Endometrium (tissue), 2 donors: ENCODE data around the gene USP3.

Experiments used
- FAIRE-seq: peaks from 2 replicates; lab custom pipeline; 2012; peaks lifted over from hg19 to GRCh38; lab: Jason Lieb, UNC
- donor health status: control.
- donor health status: control.

Gene USP3

GRCh38 chr15:63593705-63594671, 89.6 kb downstream of the USP3 start:
- no peak for FAIRE-seq

DNA sequence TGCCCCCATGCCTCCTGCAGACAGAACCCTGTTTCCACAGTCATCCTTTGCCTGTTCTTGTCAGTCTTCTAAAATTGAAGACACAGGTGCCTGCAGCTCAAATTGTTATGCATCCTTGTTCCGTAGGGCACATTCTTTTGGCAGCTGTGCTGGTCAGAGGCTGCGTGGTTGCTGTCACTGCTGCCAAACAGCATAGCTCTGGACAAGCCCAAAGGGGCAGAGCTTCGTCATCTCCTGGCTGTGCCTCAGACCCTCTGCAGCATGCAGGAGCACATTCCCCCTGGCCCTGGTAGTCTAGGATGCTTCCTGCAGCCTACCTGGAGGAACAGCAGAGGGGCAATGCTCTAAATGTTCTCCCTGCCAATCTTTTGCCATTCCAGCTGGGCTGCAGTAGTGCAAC, 90.7 kb downstream of the USP3 start:
- no peak for FAIRE-seq

DNA sequence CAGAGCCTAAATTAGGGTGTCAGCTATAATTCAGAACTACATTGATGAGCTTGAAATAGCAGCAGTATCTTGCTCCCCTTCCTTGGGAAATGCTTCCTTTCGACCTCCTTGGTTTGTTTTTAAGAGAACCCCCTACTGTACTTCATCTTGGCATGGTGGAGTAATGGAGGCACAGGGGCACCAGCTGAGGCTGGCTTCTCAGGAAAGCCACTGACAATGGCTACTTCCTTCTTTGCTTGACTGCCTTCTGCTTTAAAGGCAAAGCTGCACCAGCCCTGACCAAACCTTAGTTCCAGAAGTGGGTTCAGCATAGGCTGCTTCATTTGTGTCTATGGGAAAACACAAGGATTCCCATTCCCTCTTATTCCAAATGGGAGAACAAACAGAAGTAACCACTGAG, 91.3 kb downstream of the USP3 start:
- FAIRE-seq: no peak

- FAIRE-seq: no peak
Measured at GRCh38 chr15:63596676-63597037, 92.3 kb downstream of the USP3 start.

DNA sequence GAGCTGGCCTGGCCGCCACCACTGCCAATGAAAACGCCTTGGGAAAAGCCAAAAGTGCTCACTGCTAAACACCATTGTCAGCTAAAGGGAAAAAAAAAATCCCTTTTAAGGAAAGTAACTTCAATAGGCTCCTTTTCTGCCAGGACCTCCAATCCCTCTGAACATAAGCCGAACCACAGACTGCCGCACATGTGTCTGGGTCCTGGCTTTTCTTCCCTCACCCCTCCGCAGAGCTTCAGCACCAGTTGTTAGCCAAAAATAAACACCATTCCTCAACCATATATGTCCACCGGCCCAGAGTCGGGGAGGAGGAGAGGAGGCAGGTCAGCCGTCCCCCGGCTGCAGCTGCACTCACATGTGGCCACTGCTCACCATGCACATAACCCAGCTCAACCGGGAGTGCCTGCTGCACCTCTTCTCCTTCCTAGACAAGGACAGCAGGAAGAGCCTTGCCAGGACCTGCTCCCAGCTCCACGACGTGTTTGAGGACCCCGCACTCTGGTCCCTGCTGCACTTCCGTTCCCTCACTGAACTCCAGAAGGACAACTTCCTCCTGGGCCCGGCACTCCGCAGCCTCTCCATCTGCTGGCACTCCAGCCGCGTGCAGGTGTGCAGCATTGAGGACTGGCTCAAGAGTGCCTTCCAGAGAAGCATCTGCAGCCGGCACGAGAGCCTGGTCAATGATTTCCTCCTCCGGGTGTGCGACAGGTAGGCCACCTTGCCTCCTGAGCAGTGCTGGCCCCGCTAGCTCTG, 92.8 kb downstream of the USP3 start, which contains the start of gene FBXL22:
Gene FBXL22 (plus strand): TSS at position 350 of the 753 bp plus-strand sequence. CDS start 6 bp downstream, at position 356.
- peak; percentile 48 for FAIRE-seq

DNA sequence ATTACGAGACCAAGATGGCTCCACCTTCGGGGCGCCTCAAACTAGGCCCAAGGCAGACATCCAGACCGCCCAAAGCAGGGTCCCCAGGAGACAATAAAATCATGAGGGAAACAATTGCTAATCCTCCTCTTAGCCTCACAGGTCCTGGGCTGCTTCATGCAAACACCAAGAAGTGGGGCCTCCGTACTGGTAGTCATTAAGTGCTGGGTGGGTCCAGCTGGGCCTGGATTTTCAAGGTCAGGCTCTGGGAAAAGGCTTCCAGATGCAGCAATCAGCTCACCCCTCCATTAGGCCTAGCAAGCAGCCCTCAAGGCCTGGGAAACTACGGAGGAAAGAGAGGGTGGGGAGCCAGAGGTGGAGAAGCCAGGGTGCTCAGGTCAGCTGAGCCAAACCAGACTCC, 93.4 kb downstream of the USP3 start:
- no peak for FAIRE-seq

DNA sequence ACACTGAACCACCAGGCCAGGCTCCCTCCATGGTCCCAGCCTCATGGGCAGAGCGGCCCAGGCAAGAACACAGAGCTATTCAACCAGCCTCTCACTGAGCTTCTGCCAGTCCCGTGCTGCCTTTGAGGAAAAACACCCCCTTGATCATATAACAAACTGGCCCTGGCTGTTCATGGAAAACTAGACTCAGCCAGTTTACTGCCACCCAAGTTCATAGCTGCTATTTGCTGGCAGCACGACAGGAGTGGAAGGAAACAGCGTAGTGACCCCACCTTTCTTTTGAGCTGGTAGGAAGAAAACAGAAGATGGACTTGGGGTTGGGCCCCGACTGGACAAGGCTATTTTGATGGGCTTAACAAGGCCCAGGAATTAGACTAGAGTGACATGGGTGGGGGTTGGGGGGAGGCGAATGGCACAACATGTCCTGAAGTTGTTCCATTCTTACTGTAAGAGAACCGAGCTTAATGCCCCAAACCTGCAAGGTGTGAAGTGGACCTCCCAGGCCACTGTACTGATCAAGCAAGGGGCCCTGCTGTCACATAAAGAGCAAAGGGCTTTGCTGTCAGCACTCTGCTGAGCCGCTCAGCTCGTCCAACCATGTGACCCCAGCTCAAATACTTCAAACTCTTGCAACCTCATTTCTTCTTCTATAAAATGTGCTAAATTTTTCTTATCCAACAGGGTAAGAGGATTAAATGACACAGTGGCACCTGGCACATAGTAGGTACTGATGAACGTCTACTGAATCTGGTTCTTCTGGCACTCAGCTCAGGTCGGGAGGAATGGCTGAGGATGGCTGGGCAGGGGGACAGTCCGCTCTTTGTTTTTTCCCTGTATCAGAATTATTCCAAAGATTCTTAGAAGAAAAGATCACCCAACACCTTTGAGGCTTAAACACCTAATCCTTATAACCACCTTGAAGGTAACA, 94.3 kb downstream of the USP3 start:
- no peak for FAIRE-seq

DNA sequence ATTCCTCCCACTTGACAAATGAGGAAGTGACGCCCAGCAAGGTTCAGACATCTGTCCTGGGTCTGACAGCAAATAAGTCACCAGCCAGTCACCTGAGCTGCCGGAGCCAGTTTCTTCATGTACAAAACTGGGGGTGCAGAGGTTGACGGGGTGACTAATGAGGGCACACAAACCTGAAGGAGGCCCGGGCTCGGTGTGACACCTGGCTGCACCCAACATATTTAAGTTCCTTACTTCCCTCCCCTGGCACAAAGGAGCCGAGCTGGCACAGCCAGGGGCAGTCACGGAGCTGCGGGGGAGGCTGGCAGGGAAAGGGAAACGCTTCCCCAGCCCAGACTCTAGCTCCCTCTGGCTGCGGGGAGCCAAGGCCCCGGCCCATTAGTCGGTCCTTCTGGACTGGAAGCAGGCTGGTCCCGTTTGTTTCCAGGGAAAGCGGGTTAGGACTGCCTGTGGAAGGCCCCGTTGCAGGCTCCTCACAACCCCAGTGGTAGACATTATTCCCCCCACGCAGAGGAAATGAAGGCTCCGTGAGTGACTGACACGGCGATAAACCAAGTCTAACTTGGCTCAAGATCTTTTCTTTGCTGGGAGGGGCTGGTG, 95.1 kb downstream of the USP3 start:
- no peak for FAIRE-seq

DNA sequence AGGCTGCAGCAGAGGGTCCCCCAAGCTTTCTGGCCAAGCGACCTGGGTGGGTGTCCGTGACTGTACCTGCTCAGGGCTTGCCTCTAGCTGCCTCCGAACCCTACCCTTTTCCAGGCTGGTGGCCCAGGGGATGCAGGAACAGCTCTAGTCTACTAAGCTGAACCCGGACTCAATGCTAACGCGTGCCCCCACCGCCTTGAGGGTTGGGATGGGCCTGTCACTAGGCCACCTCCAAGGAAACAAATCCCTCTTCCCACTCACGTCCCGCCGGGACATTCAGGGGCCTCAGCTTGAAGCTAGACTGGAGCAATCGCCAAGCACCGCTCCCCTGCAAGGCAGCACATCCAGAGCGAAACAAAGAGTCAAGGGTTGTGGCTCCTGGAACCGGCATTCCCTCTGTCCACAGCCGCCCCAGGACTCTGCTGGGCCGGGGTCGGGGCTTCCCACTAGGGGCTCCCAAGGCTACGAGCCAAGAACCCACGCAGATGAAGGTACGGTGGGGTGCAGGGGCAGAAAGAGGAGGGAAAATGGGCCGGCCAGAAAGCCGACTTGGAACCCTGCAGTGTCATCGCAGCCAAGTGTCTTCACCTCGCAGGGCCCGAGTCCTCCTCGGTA, 95.7 kb downstream of the USP3 start:
- FAIRE-seq: no peak

GRCh38 chr15:63600616-63601025, 96.2 kb downstream of the USP3 start:
- no peak for FAIRE-seq

GRCh38 chr15:63601026-63601703, 96.8 kb downstream of the USP3 start:
- no peak for FAIRE-seq

DNA sequence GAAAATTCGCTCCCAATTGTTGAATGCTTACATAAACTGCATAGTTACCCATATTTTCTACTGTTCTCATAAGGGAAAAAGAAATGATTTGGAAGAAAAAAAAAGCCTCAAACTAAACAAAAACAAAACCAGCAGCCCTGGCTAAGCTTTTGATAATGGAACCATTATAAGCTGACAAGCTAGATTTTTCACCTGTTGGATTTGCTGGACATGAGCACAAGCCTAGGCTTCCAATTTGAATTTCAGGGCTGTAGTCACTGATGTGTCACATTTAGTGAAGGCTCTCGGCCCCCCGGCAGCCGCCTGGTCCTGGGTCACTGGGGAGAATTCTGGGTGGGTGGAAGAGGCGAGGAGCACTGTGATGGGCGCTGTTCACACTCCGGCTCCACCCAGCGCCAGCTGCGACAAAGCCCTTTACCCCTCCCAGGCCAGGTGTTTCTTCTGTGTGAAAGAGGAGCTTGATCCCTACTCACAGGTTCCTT, 97.4 kb downstream of the USP3 start:
- no peak for FAIRE-seq

GRCh38 chr15:63602595-63602994, 98.2 kb downstream of the USP3 start:
- FAIRE-seq: no peak

DNA sequence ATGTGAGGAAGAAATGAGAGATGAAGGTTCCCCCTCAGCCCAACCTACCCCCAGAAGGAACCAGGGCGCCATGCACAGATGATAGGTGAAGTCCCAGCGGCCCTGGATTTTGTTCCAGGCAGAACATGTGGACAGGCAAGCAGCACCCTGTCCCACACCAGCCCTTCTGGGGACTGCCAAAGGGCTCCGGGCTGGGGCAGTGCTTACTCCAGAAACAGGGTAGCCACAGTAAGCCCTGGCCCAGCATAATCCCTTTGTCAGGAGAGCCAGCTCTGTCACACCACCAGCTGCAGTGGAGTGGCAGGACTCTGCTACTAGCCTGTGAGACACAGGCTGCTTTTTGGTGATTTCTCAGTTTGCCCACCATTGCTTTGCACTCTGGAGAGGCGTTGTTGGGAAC, 99.1 kb downstream of the USP3 start:
- FAIRE-seq: no peak

- no peak for FAIRE-seq
Measured at GRCh38 chr15:63604281-63604680, 99.9 kb downstream of the USP3 start.

GRCh38 chr15:63605036-63605435, 100.6 kb downstream of the USP3 start:
- FAIRE-seq: no peak

- FAIRE-seq: no peak
Measured at GRCh38 chr15:63605816-63606215, 101.4 kb downstream of the USP3 start.

DNA sequence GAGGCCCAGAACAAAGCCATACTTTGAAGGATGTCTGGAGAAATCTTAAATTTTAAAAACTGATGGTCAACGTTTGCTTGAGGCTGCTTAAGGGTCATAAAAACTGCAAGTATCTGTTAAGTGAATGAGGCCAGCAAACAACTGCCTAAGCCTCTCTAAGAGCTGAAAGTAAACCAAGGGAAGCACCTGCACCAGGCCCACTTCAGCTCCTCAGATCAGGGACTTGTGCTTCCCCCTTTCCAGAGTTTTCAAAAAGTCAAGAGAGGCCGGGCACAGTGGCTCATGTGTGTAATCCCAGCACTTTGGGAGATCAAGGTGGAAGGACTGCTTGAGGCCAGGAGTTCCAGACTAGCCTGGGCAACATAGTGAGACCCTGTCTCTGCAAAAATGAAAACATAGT, 101.9 kb downstream of the USP3 start:
- FAIRE-seq: no peak

- no peak for FAIRE-seq
Measured at GRCh38 chr15:63608989-63609388, 104.6 kb downstream of the USP3 start.

- no peak for FAIRE-seq
Measured at GRCh38 chr15:63609448-63609847, 105.1 kb downstream of the USP3 start.
